ENCODE results near the gene MYO1H. TPM values are rescaled to one million over a fixed set of nuclear protein-coding genes. Genes with fewer than 3 reads are reported as not detected.
"Not testable (repeated sequence)": the region's sequence is repeated elsewhere in the genome, so short reads cannot be mapped to it uniquely, and the experiment has no call there.

The MYO1H gene, protein sequence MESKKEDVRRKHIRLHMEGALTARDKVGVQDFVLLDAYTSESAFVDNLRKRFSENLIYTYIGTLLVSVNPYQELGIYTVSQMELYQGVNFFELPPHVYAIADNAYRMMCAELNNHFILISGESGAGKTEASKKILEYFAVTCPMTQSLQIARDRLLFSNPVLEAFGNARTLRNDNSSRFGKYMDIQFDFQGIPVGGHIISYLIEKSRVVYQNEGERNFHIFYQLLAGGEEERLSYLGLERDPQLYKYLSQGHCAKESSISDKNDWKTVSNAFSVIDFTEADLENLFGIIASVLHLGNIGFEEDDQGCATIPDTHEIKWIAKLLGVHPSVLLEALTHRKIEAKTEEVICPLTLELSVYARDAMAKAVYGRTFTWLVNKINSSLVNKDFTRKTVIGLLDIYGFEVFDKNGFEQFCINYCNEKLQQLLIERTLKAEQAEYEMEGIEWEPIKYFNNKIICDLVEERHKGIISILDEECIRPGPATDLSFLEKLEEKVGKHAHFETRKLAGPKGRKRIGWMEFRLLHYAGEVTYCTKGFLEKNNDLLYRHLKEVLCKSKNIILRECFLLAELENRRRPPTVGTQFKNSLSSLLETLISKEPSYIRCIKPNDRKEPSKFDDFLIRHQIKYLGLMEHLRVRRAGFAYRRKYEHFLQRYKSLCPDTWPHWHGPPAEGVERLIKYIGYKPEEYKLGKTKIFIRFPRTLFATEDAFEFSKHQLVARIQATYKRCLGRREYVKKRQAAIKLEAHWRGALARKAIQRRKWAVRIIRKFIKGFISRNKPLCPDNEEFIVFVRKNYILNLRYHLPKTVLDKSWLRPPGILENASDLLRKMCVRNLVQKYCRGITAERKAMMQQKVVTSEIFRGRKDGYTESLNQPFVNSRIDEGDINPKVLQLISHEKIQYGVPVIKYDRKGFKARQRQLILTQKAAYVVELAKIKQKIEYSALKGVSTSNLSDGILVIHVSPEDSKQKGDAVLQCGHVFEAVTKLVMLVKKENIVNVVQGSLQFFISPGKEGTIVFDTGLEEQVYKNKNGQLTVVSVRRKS
- 1 to 10 TPM in 2 of 4 donors, under 1 TPM in 2; 0.79 to 2.0 (median 0.95) TPM for polyA plus RNA-seq (ENCODE audit: insufficient read length in 4 of 4)

GRCh38 chr12:109347589-109347988 is at the start of gene MYO1H:
MYO1H (plus strand) TSS chr12:109347900; CDS start chr12:109347961, 61 bp downstream.
- DNase-seq (ENCODE audit: low read depth in 4 of 4, low spot score in 3 of 4) = peak in 2 of 4 donors; percentile 27 to 38

- no peak for DNase-seq (ENCODE audit: low read depth in 4 of 4, low spot score in 3 of 4)
Observed at GRCh38 chr12:109299849-109300248, 47.9 kb upstream of the MYO1H start.

- no peak for DNase-seq (ENCODE audit: low read depth in 4 of 4, low spot score in 3 of 4)
Observed at GRCh38 chr12:109301643-109302168, 46.0 kb upstream of the MYO1H start.

- DNase-seq (ENCODE audit: low read depth in 4 of 4, low spot score in 3 of 4) = no peak
Observed at GRCh38 chr12:109302358-109302757, 45.3 kb upstream of the MYO1H start.

- no peak for DNase-seq (ENCODE audit: low read depth in 4 of 4, low spot score in 3 of 4)
Observed at GRCh38 chr12:109302770-109303169, 44.9 kb upstream of the MYO1H start.

DNA sequence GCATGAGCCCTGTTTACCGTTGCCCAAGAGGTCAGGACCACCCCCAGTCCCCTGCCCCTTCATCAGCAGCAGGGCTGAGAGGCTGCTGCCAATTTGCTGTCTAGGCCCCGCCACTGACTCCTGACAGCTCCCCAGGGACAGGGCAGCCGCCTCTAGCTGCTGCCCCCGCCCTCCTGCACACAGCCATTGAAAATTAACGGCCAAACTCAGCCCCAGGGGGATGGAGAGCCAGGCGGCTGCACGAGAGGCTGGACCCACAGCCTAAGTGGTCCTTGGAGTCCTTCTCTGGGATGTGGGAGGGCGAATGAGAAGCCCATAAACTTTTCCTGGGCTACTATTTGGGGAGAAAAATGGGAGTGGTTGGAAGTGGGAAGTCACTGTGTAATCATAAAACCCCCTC is 43.2 kb upstream of the MYO1H start:
- no peak for DNase-seq (ENCODE audit: low read depth in 4 of 4, low spot score in 3 of 4)

GRCh38 chr12:109305547-109305946 is 42.2 kb upstream of the MYO1H start:
- DNase-seq (ENCODE audit: low read depth in 4 of 4, low spot score in 3 of 4) = no peak

DNA sequence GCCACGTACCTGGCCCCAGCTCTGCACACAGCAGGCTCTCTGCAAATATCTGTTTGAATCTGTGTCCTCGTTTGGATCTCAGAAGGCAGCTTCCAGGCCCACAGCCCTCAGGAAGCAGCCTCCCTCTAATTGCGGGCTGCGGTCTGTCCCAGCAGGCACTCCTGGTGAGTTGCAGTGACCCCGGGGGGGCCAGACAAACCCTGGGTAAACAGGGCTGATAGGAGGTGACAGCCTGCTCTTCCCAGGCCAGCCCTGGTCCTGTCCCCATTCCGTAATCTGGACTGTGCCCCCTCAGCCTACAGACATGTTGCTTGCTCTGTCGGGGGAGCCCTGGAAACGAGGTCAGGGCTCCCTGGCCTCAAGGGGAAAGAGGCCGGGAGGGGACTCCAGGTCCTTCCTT is 40.6 kb upstream of the MYO1H start:
- no peak for DNase-seq (ENCODE audit: low read depth in 4 of 4, low spot score in 3 of 4)

GRCh38 chr12:109308534-109309380 is 38.9 kb upstream of the MYO1H start, which contains the start of gene FOXN4:
FOXN4 (minus strand) TSS chr12:109309284; CDS start chr12:109308321, 963 bp downstream.
- no peak for DNase-seq (ENCODE audit: low read depth in 4 of 4, low spot score in 3 of 4)

- DNase-seq (ENCODE audit: low read depth in 4 of 4, low spot score in 3 of 4) = no peak
Observed at GRCh38 chr12:109309381-109310246, 38.1 kb upstream of the MYO1H start.

- DNase-seq (ENCODE audit: low read depth in 4 of 4, low spot score in 3 of 4) = no peak
Observed at GRCh38 chr12:109310247-109311125, 37.2 kb upstream of the MYO1H start.

- not testable (repeated sequence) for DNase-seq (ENCODE audit: low read depth in 4 of 4, low spot score in 3 of 4)
Observed at GRCh38 chr12:109321294-109321693, 26.4 kb upstream of the MYO1H start.

DNA sequence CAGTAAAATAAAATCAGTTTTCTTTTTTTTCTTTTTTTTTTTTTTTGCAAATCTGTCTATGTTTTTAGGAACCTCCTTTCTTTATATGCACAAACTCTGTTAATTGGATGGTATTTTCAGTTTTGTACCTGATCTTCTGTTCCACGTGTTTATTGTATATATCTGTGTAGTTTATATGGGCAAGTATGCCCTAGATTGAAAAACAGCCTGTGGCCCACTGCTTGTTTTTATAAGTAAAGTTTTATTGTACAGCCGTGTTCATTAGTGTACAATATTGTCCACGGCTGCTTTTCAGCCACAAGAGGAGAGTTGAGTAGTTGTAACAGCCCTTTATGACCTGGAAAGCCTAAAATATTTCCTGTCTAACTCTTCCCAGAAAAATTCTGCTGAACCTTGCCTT is 18.7 kb upstream of the MYO1H start:
- DNase-seq (ENCODE audit: low read depth in 4 of 4, low spot score in 3 of 4) = no peak

GRCh38 chr12:109329686-109330085 is 18.0 kb upstream of the MYO1H start:
- DNase-seq (ENCODE audit: low read depth in 4 of 4, low spot score in 3 of 4) = no peak

GRCh38 chr12:109330282-109331230 is 17.1 kb upstream of the MYO1H start:
- DNase-seq (ENCODE audit: low read depth in 4 of 4, low spot score in 3 of 4) = no peak

DNA sequence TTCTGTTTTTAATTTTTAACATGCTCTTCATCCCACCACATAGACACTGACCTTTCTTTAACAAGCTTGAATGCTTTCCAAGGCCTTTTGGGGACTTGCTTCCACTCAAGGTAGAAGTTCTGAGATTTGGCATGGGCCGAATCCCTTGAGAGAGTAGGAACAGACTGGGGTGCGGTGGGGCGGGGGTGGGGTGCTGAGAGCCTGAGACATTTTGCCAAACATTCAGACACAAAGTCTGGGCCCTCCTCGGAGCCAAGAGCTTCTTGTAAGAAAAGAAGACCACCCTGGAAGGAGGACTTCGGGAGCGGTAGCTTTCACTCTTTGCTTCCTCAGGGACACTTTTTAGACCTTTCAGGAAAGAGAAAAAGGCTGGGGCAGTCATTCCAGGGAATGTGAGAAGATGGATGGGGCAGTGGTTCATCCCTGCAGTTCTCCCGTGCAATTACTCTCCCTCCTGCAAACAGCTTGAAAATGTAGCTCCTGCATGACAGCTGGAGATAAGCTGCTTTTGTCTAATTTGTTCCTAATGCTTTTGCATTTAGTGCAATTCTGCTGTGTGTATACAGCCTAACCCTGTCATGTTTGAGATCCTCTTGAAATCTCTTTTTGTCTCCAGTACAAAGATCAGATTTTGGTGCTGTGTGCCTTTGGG is 16.3 kb upstream of the MYO1H start:
- DNase-seq (ENCODE audit: low read depth in 4 of 4, low spot score in 3 of 4) = no peak
